T-helper 2 cell (primary cell): ENCODE data around the gene DGKH.
A peak's percentile ranks its signal among the peaks of the same experiment; 100 is the strongest.
"Not testable (repeated sequence)": the region's sequence is repeated elsewhere in the genome, so short reads cannot be mapped to it uniquely, and the experiment has no call there.

Experiments
- DNase-seq, 5 experiments: peaks; one replicate each; pipeline versions ENCODE4 v3.0.0 to v3.0.0-alpha.2; 2012 to 2022

Gene DGKH

GRCh38 chr13:42113478-42113877 lies 65.0 kb downstream of the DGKH start:
- DNase-seq, result no peak

- no peak for DNase-seq
Observed at GRCh38 chr13:42114278-42114677, 65.8 kb downstream of the DGKH start.

- DNase-seq, result no peak
Observed at GRCh38 chr13:42114912-42115311, 66.5 kb downstream of the DGKH start.

- no peak for DNase-seq
Observed at GRCh38 chr13:42116225-42116624, 67.8 kb downstream of the DGKH start.

- no peak for DNase-seq
Observed at GRCh38 chr13:42119041-42119440, 70.6 kb downstream of the DGKH start.

GRCh38 chr13:42119875-42120274 lies 71.4 kb downstream of the DGKH start:
- no peak for DNase-seq

GRCh38 chr13:42123600-42123999 lies 75.2 kb downstream of the DGKH start:
- no peak for DNase-seq

- DNase-seq, result no peak
Observed at GRCh38 chr13:42125046-42125445, 76.6 kb downstream of the DGKH start.

GRCh38 chr13:42127047-42127446 lies 78.6 kb downstream of the DGKH start:
- DNase-seq, result no peak

- no peak for DNase-seq
Observed at GRCh38 chr13:42129033-42129432, 80.6 kb downstream of the DGKH start.

GRCh38 chr13:42136518-42136917 lies 88.1 kb downstream of the DGKH start:
- no peak for DNase-seq

- no peak for DNase-seq
Observed at GRCh38 chr13:42137856-42138537, 89.5 kb downstream of the DGKH start.

GRCh38 chr13:42140494-42140893 lies 92.0 kb downstream of the DGKH start:
- no peak for DNase-seq

- not testable (repeated sequence) for DNase-seq
Observed at GRCh38 chr13:42141052-42141451, 92.6 kb downstream of the DGKH start.

GRCh38 chr13:42146359-42146758 lies 97.9 kb downstream of the DGKH start:
- no peak for DNase-seq

GRCh38 chr13:42148538-42148937 lies 100.1 kb downstream of the DGKH start:
- DNase-seq, result no peak

- DNase-seq, result no peak
Observed at GRCh38 chr13:42149136-42149535, 100.7 kb downstream of the DGKH start.

GRCh38 chr13:42151781-42152180 lies 103.3 kb downstream of the DGKH start:
- peak in 1 of 5 experiments; percentile 18 for DNase-seq

- DNase-seq, result no peak
Observed at GRCh38 chr13:42152495-42152894, 104.0 kb downstream of the DGKH start.

- DNase-seq, result no peak
Observed at GRCh38 chr13:42153199-42154113, 105.0 kb downstream of the DGKH start.

- peak in 1 of 5 experiments; percentile 71 for DNase-seq
Observed at GRCh38 chr13:42155251-42155650, 106.8 kb downstream of the DGKH start.

- DNase-seq, result not testable (repeated sequence)
Observed at GRCh38 chr13:42163338-42163737, 114.9 kb downstream of the DGKH start.

GRCh38 chr13:42163910-42164309 lies 115.5 kb downstream of the DGKH start:
- DNase-seq, result not testable (repeated sequence)

- DNase-seq, result no peak
Observed at GRCh38 chr13:42164557-42165125, 116.2 kb downstream of the DGKH start.
